KBM-7 (cell line): ENCODE data around the gene PTPN21.
"Not testable (repeated sequence)": the region's sequence is repeated elsewhere in the genome, so short reads cannot be mapped to it uniquely, and the experiment has no call there.

Experiments used
- DNase-seq: peaks from one replicate; pipeline ENCODE4 v3.0.0-alpha.2; 2015
- in situ Hi-C: fragments of 300-500 bp; cut with MboI; formaldehyde crosslinking; loops from 2 replicates; pipeline ENCODE4 v1.14.3; 2020; ENCODE audit warnings: low sequenced_read_pairs, low pct_unique_long_range_greater_than_20kb, mixed read lengths

Gene PTPN21

DNA sequence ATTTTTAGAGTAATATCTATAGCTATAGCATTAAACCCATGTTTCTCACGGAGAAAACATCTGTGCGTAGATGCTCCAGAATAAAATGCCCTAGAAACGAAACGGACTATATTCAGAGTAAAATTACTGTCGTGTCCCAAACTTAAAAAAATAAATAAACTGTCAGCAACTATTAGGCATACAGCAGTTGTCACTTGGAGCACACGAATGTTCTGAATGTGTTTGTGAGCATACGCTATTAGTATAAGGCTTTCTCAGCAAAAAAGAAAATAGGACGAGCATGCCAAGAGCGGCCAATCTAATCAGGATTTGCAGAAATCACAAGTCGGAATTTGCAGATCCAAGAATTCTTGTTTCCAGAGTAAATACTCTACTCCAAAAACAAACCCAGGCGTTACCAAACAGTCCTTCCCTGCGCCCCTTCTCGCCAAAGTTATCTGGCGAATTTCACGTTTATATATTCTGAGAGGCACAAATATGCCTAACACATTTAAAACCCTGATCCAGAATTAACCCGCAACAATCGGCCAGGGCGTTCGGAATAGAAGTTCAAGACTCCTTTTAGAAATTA lies 836 bp downstream of the PTPN21 start:
- DNase-seq, result peak; percentile 25
- in situ Hi-C loops, result no loop called here

DNA sequence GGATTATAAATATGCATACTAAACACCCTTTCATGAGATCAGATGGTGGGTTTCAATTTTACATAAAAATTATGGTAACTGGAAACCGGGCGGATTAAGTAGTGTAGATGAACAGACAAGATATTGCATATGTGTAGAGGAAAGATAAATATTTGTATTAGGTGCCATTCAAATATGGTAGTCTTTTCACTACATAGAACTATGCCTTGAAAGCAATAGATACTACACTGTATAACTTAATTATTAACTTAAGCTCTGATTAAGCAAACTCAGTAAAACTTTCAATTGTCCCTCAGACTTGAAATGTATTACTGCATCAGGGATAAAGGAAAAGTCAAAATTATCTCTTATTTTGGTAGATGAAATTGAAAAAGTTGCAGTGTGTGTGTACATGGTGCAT lies 1.9 kb downstream of the PTPN21 start:
- no peak for DNase-seq
- in situ Hi-C loops, result no loop called here

DNA sequence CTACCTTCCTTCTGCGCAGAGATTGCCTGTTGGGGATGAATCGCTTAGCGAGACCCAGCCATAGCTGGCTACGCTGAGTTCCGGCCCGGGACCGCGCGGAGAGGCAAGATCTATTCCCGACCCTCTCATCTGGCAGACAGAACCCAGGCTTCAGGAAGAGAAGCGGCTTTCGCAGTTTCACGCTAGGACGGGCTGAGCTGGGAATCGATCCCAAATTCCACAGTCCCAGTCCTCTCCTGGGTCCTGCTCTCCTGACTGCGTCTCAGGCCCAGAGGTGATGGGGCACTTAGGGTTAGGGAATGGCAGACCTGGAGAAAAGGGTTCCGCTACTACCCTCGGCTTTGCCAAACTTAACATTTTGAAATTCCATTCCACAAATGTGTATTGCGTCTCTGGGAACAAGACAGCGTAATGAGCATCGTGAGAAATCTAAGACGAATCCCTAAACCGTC lies 2.8 kb downstream of the PTPN21 start:
- in situ Hi-C loops, result no loop called here
- no peak for DNase-seq

GRCh38 chr14:88551094-88551870 lies 3.5 kb downstream of the PTPN21 start:
- DNase-seq, result no peak

DNA sequence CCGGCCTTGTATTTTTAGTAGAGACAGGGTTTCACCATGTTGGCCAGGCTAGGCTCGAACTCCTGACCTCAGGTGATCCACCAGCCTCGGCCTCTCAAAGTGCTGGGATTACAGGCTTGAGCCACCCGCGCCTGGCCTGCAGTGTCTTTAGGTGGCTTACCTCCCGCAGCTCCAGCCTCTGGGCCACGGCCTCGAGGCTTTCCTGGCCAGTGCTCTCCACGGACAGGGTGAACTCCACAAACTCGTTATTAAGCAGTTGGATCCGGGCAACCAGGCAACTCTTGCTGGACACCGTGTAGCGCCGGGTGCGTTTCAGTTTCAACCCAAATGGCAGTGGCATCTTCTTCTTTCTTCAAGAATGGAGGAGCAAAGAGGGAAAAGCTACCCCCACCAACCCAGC lies 4.7 kb downstream of the PTPN21 start:
- DNase-seq, result no peak
- in situ Hi-C loops, result no loop called here

More at GRCh38 chr14:88551094-88551870, 3.5 kb downstream of the PTPN21 start:
- in situ Hi-C loops, result no loop called here

- in situ Hi-C loops, result no loop called here
- no peak for DNase-seq
Measured at GRCh38 chr14:88547386-88547780, 7.4 kb downstream of the PTPN21 start.

DNA sequence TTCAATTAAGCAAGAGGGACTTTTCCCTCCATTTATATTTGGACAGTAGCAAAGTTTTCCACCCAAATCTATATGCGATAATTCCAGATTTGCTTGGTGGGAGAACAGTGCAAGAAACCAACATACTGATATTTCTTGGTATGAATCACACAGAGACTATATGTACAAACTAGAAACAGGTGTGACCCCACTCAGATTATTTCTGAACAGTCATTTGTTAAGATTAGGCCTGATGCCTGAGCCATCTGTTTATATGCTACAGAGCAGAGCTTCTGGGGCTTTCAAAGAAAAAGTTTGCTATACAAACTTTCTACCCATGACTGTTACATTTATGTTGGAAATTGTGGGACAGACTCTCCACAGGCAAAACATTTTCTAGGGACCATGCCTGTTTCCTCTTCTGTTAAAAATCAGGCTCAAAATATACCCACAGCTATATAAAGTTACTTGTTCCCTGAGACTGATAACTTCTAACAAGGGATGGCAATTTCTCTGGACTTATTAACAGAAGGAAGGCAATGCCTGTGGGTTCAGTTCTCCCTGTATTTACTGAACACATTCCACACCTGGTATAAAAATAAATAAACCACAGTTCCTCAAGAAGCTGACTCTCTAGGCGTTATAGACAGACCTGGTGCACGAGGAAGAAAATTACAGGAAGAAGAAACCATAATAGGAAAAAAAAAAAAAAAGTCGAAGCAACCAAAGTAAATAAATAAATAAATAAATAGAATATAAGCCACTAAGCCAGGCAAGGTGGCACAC lies 8.0 kb downstream of the PTPN21 start:
- DNase-seq, result no peak
- in situ Hi-C loops, result no loop called here

DNA sequence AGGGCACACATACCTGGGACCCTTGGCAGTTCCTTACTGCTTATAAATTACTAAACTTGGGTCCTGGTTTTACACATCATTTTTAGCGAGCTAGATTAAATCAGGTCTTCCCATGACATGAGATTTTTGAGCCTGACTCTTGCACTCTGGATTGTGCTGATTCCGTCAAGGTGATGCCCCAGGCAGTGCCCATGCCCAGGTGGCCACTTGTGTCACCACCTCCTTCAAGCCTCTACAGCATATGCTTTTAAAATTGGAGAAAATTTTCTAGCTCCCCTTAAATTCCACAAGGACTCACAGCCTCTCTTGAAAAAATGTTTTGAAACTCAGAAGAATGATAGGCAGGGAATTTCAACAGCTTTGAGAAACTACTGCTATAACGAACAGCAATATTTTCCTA lies 9.6 kb downstream of the PTPN21 start:
- in situ Hi-C loops, result no loop called here
- DNase-seq, result no peak

DNA sequence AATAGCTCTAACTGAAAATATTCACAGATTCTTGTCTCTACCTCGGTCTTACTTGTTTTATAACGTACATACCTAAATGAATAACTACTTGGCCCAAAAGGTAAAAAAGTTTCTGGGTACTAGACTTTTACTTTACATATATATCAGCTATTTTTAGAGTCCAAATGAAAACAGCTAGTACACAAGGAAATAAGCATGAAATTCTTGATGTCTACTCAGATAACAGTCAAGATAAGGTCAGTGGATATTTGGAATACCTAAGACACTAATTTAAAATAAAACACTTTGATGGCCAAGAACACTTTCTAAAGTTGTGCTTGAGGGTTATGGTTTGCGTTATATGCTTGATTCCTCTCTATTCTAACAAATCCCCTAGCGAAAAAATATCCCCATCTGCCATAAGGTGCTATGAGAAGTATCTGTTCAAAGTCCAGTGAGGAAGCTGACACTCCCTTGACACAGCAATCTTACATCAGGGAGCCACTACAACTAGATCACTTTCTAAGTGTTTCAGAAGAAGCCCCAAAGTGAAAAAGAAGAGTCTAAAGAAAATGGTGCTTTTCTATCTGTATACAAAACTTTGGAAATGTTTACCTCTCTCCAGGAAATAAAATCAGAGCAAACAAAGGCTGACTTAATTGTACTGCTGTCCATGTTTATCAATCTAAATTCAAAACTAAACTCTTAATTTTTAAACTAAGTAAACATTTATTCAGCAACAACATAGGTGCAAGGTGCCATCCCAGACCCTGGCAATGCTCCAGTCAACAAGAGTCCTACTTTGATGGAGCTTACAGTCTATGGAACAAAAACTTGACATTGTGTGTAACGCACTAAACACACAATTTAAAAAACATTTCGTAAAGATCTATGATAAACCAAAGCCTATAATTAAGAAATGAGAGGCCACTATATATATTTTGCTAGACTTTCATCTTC lies 11.7 kb downstream of the PTPN21 start:
- in situ Hi-C loops, result no loop called here
- no peak for DNase-seq

DNA sequence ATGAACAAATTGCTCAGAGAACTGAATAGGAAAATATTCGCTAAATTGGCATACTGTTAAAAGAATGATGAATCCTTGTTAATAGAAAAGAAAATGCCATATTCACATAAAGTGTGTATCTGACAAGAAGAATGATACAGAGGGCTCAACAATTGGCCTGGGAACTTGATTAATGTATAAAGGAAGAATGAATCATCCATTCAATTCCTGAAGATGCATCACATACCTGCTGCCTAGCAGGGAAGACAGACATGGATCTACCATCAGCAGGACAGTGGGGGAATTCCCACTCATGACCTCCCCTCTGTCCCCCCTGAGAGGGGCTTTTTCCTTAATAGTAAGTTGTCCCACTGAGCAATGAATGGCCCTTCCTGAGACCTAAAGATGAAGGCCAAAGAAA lies 13.5 kb downstream of the PTPN21 start:
- DNase-seq, result no peak
- in situ Hi-C loops, result no loop called here

GRCh38 chr14:88535813-88536212 lies 19.0 kb downstream of the PTPN21 start:
- no peak for DNase-seq
- in situ Hi-C loops, result no loop called here

DNA sequence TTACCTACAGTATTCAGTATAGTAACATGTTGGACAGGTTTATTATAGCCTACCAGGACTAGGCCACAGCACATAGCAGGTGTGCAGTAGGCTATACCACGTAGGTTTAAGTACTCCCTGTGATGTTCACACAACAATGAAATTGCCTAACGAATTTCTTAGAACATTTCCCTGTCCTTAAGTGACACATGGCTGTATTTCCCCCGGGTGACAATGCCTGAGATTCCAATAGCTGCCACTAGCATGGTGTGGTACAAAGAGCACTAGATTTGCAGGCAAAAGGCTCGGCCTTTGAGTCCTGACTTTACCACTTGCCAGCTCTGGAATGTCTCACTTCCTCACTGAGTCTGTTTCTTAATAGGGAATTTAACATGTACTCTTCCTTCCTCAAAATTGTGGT lies 19.7 kb downstream of the PTPN21 start:
- peak; percentile 34 for DNase-seq
- in situ Hi-C loops, result no loop called here

- no peak for DNase-seq
- in situ Hi-C loops, result no loop called here
Measured at GRCh38 chr14:88533064-88533602, 21.7 kb downstream of the PTPN21 start.

DNA sequence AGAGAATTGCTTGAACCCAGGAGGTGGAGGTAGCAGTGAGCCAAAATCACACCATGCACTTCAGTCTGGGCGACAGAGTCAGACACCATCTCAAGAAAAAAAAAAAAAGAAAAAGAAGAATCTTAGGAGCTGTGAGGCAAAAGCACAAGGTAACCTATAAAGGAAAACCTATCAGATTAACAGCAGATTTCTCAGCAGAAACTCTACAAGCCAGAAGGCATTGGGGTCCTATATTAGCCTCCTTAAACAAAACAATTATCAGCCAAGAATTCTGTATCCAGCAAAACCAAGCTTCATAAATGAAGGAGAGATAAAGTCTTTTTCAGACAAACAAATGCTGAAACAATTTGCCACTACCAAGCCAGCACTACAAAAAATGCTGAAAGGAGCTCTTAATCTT lies 24.9 kb downstream of the PTPN21 start:
- DNase-seq, in situ Hi-C loops: not testable (repeated sequence)

GRCh38 chr14:88522393-88522792 lies 32.4 kb downstream of the PTPN21 start:
- no peak for DNase-seq
- in situ Hi-C loops, result no loop called here

- DNase-seq, result no peak
- in situ Hi-C loops, result no loop called here
Measured at GRCh38 chr14:88521818-88522217, 33.0 kb downstream of the PTPN21 start.

GRCh38 chr14:88519907-88520306 lies 34.9 kb downstream of the PTPN21 start:
- DNase-seq, result no peak
- in situ Hi-C loops, result no loop called here

DNA sequence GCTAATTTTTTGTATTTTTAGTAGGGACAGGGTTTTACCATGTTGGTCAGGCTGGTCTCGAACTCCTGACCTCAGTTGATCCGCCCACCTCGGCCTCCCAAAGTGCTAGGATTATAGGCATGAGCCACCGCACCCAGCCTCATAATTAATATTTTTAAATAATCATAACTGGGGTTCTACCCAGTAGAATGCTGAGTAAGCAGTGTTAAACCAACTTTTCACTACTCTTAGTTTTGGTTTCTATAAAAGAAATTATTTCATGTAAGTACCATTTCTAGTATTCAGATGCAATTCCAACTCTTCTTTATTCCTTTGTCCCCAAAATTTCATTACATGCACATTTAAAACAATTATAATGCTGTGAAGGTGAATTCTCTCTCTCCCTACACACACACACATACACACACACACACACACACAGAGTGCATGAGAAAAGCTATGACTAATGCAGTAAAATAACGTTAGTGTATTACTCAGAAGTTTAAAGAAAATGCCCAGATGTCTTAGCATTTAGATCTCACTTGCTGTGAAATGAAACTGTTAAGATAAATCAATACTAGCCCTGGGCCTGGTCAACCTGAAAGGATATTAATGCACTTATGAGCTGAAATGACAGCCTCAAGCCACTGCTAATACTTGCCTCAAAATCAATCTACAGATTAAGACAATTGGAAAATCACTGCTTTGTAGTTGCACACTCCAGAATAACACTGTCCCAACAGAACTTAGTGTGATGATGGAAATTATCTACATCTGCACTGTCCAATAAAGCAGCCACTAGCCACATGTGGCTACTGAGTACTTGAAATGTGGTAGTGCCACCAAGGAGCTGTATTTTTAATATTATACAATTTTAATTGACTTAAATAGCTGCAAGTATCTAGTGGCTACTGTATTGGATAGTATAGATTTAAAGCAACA lies 36.0 kb downstream of the PTPN21 start:
- no peak for DNase-seq
- in situ Hi-C loops, result no loop called here
